NT2/D1 (cell line): ENCODE measurements around the gene EPHA4.

ENCODE experiments used
- DNase-seq: peaks from one replicate; pipeline ENCODE4 v3.0.0-alpha.2; 2011; ENCODE audit warnings: low read depth, low spot score
- H3K27me3 ChIP-seq: 2 replicates; pipeline ENCODE4 v1.6.0; 2011; ENCODE audit warnings: mild to moderate bottlenecking; ENCODE audit not compliant: insufficient read length, insufficient read depth
- H3K36me3 ChIP-seq: 2 replicates; pipeline ENCODE4 v1.6.1; 2011; ENCODE audit warnings: mild to moderate bottlenecking, low read length, mixed read lengths; ENCODE audit not compliant: insufficient read depth, insufficient read length
- H3K4me1 ChIP-seq: 2 replicates; pipeline ENCODE4 v1.5.1; 2011; ENCODE audit not compliant: insufficient read depth, insufficient read length
- H3K4me3 ChIP-seq: 2 replicates; pipeline ENCODE4 v1.5.1; 2011; ENCODE audit warnings: low read depth; ENCODE audit not compliant: insufficient read length
- H3K9ac ChIP-seq: 2 replicates; pipeline ENCODE4 v1.6.0; 2011; ENCODE audit warnings: low read depth; ENCODE audit not compliant: insufficient read length
- H3K9me3 ChIP-seq: 2 replicates; pipeline ENCODE4 v1.5.1; 2011; ENCODE audit warnings: mild to moderate bottlenecking, low read length; ENCODE audit not compliant: insufficient read depth
- SUZ12 ChIP-seq: IDR thresholded peaks from 2 replicates; pipeline ENCODE4 v1.6.1; 2011; ENCODE audit not compliant: insufficient read length, insufficient read depth; ENCODE audit errors: extremely low read depth
- YY1 ChIP-seq: IDR thresholded peaks from 2 replicates; pipeline ENCODE4 v1.6.1; 2011; ENCODE audit not compliant: insufficient read length, insufficient read depth
- ZNF274 ChIP-seq: IDR thresholded peaks from 2 replicates; pipeline ENCODE4 v1.6.1; 2011; ENCODE audit warnings: mild to moderate bottlenecking, low read depth, low read length

The EPHA4 gene

GRCh38 chr2:221502270-221503010 is 69.7 kb downstream of the EPHA4 start:
- TF ChIP-seq ZNF274 = no peak
- Histone ChIP-seq H3K4me3 (no peak overlapping the region), H3K27me3 (no peaks in the 10 kb centered on the region), H3K9me3 (no peaks in the 10 kb centered on the region), H3K4me1 (no peaks in the 10 kb centered on the region), H3K36me3 (no peaks in the 10 kb centered on the region), H3K9ac (no peak overlapping the region)
- DNase-seq = no peak

GRCh38 chr2:221501883-221502269 is 70.2 kb downstream of the EPHA4 start:
- Histone ChIP-seq H3K9me3 (no peaks in the 10 kb centered on the region), H3K4me3 (no peak overlapping the region), H3K27me3 (no peaks in the 10 kb centered on the region), H3K9ac (no peak overlapping the region), H3K36me3 (no peaks in the 10 kb centered on the region), H3K4me1 (no peaks in the 10 kb centered on the region)
- no peak for TF ChIP-seq SUZ12
- no peak for DNase-seq

GRCh38 chr2:221501210-221501882 is 70.8 kb downstream of the EPHA4 start:
- Histone ChIP-seq H3K4me3 (no peak overlapping the region), H3K36me3 (no peaks in the 10 kb centered on the region), H3K27me3 (no peaks in the 10 kb centered on the region), H3K9me3 (no peaks in the 10 kb centered on the region), H3K4me1 (no peaks in the 10 kb centered on the region), H3K9ac (no peak overlapping the region)
- no peak for TF ChIP-seq SUZ12
- TF ChIP-seq ZNF274 = no peak
- TF ChIP-seq YY1 = no peak
- DNase-seq = no peak

GRCh38 chr2:221500501-221501209 is 71.4 kb downstream of the EPHA4 start:
- Histone ChIP-seq H3K36me3 (no peaks in the 10 kb centered on the region), H3K9ac (no peak overlapping the region), H3K9me3 (no peaks in the 10 kb centered on the region), H3K4me1 (peaks cover 1% of the 10 kb centered on the region), H3K27me3 (no peaks in the 10 kb centered on the region), H3K4me3 (no peak overlapping the region)
- TF ChIP-seq SUZ12 = no peak
- TF ChIP-seq YY1 = no peak
- no peak for TF ChIP-seq ZNF274
- DNase-seq = no peak

GRCh38 chr2:221495731-221496130 is 76.4 kb downstream of the EPHA4 start:
- no peaks in the 10 kb centered on the region for H3K36me3 ChIP-seq
- H3K9ac ChIP-seq = no peak overlapping the region
- DNase-seq = peak; percentile 18
- H3K9me3 ChIP-seq = no peaks in the 10 kb centered on the region
- no peak for TF ChIP-seq YY1
- TF ChIP-seq SUZ12 = no peak
- no peak for TF ChIP-seq ZNF274
- H3K27me3 ChIP-seq = no peaks in the 10 kb centered on the region
- peaks cover 1% of the 10 kb centered on the region for H3K4me1 ChIP-seq
- no peak overlapping the region for H3K4me3 ChIP-seq

- H3K9ac ChIP-seq = no peak overlapping the region
- TF ChIP-seq YY1 = no peak
- no peak for TF ChIP-seq ZNF274
- no peak for TF ChIP-seq SUZ12
- H3K4me3 ChIP-seq = no peak overlapping the region
- H3K36me3 ChIP-seq = no peaks in the 10 kb centered on the region
- peaks cover 1% of the 10 kb centered on the region for H3K4me1 ChIP-seq
- DNase-seq = no peak
- no peaks in the 10 kb centered on the region for H3K27me3 ChIP-seq
- no peaks in the 10 kb centered on the region for H3K9me3 ChIP-seq
Observed at GRCh38 chr2:221494556-221494955, 77.5 kb downstream of the EPHA4 start.

GRCh38 chr2:221493391-221493790 is 78.7 kb downstream of the EPHA4 start:
- Histone ChIP-seq H3K9ac (no peak overlapping the region), H3K4me1 (peaks cover 1% of the 10 kb centered on the region), H3K9me3 (no peaks in the 10 kb centered on the region), H3K27me3 (no peaks in the 10 kb centered on the region), H3K4me3 (no peak overlapping the region), H3K36me3 (no peaks in the 10 kb centered on the region)
- TF ChIP-seq YY1 (no peak), ZNF274 (no peak), SUZ12 (no peak)
- DNase-seq = no peak
